H54 (cell line): ENCODE results near the gene BAD.
A peak's percentile ranks its signal among the peaks of the same experiment; 100 is the strongest.
"Not testable (repeated sequence)": the region's sequence is repeated elsewhere in the genome, so short reads cannot be mapped to it uniquely, and the experiment has no call there.

ENCODE experiments used
- DNase-seq: peaks from one replicate; pipeline ENCODE4 v3.0.0; 2011; ENCODE audit warnings: low spot score, mixed read lengths; ENCODE audit not compliant: insufficient read length
- FAIRE-seq: peaks from 3 replicates; lab custom pipeline; 2011; peaks lifted over from hg19 to GRCh38; lab: Jason Lieb, UNC
- POLR2A ChIP-seq: IDR thresholded peaks from 2 replicates; pipeline ENCODE4 v1.6.1; 2011; ENCODE audit warnings: low read depth, mild to moderate bottlenecking, low read length

BAD gene

DNA sequence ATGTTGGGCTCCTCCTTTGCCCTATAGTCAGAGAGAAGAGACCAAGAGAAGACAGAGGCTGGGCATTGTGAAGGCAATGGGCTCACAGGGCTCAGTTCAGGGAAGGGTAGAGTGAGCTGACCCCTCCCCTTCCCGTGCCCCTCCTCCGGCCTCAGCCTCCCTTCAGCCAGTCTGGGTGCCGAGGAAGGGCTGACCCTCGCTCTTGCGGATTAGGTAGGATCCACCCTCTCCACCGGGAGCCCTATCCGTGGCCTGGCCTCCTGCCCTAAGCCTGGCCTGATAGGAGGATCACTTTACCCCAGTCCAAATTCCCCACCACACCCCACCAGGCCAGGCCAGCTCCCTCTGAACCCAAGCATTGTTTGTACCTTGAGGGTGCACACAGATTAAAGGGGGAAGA lies 35.9 kb downstream of the BAD start:
- DNase-seq (no peak), FAIRE-seq (no peak)
- TF ChIP-seq POLR2A, result no peak

DNA sequence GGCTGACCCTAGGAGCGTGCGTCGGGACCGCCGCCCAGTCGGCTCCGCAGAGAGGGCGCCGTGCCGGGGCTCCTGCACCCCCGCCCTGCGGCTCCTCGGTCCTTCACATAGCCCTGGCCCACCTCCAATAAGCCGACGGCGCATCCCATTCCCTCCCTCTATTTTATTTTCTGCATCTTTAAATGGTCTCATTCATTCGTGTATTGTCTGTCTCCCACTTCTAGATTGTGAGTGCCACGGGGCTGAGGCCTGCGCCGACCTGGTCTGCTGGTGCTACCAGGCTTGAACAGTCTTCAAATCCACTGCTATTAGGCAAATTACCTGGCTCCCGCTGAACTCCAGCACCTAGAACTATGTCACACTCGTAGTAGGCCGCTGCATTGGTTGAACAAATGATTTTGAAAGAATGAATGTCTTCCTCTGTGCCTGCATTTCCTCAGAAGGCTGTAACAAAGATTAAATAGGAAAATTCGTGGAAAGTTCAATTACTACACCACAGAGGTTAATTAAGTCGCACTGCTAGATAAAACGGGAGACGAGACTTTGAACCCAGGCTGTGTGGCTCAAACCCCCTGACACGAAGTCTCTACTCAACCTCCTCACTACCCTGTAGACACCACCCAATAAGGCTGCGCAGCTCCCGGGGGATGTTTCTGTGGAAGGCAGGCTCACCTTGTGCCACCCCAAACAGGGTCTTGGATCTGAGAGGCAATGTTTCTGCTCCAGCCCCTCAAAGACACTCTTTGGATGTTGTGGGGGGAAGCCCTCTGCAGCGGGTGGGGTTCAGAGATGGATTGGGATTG lies 36.5 kb downstream of the BAD start:
- no peak for FAIRE-seq
- no peak for TF ChIP-seq POLR2A
- DNase-seq, result no peak

DNA sequence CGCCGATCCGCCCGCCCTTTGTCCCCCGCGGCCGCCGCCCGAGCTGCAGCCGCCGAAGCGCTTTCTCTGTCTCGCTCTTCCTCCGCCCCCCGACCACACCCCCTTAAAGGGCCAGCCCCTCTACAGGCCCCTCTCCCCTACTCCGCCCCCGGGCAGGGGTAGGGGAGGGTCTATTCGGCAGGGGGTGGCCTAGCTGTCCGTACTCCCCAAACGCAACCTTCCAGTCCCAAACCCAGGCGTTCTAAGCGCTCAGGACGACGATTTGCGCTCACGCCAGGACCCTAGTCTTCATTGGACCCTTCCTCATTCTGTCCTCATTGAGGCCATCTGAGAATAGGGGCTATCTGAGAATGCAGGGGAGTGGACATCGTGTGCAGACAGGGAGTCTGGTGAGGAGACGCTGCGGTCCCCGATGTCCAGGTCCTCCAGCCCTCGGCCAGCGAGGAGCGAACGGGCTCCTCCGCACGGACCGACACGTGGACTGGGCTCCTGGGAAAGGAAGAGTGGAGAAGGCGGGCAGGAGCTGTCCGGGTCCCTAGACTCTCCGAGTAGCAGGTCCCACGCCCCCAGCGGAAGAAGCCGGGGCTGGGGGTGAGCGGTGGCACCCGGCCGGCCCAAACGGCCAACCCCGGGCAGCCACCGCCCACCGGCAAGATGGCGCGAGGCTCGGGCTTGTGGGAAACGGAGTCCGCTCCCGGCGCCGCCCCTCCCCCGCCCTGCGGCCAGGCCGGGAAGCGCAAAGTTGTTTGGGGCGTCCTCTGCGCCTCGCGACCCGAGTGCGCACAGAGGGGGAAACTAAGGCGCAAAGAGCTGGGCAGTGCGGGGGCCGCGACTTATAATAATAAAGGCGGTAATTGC lies 37.4 kb downstream of the BAD start, which contains the start of gene PPP1R14B:
PPP1R14B (minus strand) TSS at position 73 of the 858 bp plus-strand sequence. CDS start 270 bp downstream, outside the sequence.
- TF ChIP-seq POLR2A, result no peak; the same call in 1 of the 2 replicates
- DNase-seq (no peak), FAIRE-seq (no peak)

DNA sequence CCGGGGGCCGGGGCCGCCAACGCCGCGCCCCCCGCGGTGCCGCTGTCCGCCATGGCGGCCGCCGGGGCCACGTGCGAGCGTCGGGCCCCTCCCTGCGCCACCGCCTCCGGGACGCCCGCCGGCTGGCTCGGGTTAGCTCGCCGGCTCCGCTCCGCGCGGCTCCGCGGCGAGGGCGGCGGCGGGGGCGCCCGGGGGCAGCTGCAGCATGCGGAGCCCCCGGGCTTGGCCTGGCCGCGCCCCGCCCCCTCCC lies 37.9 kb downstream of the BAD start:
- DNase-seq, FAIRE-seq: not testable (repeated sequence)

DNA sequence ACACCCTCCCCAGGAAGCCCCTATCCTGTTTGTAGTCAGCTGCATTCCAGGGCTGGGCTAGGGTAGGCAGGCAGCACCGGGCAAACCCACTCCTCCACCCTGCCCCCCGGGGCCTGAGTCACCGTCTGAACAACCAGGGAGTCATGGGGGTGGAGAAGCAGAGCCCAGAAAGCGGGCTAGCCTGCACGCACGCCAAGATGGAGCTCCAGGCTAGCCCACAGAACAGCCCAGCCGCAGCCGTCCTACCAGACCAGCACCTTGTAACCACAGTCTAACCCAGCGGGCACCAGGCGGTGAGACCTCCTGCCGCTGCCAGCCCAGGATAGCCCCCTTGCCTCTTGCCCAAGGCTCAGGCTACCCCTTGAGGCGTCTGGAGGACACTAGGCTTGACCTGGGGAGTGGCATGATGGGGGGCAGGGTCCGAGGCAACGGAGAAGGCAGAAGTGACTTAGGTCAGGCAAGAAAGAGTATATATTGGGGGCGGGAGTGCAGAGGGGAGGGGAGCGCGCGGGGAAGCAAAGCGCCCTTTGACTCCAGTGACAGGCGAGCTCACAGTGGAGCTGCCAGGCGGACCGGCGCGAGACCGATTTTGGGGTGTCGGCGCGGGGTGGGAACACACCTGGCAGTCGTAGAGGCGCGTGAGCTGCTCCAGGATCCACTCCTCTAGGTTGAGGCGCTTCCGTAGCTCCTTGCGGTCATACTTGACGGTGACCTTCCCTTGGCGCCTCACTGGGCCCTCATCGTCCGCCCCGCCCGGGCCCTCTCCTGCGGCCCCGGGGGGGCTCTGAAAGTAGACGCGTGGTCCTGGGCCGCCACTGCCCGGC lies 38.5 kb downstream of the BAD start:
- DNase-seq, result no peak
- FAIRE-seq, result no peak
- peak; percentile 94 for TF ChIP-seq POLR2A

DNA sequence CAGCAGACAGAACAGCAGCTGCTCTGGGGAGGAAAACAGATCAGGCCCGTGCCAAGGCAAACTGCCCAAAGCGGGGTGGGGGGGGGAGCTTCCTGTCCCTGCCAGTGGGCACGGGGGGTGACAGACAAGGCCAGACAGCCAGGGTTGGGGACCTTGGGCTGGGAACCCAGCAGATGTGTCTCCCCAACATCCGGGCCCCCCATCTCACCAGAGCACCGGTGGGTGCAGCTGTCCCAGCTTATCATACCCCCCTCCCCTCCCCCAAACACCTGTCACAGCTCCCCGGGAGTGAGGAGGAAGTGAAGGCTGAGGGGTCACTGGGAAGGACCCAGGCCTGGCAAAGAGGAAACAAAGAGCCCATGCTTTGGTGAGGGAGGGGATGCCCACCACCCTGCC lies 39.1 kb downstream of the BAD start:
- DNase-seq (no peak), FAIRE-seq (no peak)
- 0 out of 2 replicates have a peak, but pooled peaks have one; percentile 7 for TF ChIP-seq POLR2A

DNA sequence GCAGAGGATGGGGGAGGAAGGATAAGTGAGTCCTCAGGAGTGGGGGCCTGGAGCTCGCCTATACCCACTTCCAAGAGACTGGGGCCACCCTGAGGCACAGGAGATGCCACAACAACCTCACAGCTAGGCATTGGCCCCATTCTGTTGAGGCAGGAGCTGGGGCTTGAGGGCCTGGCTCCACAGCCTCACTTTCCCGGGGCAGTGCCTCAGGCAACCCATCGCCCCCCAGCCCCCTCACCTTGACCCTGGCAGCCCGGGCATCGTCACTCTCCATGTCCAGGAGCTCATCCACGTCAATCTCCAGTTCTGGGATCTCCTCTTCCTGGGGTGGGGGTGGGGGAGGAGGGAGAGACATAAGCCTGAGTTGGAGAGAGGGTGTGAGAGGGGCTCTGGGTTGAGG lies 39.5 kb downstream of the BAD start:
- no peak for TF ChIP-seq POLR2A
- FAIRE-seq, result no peak

DNA sequence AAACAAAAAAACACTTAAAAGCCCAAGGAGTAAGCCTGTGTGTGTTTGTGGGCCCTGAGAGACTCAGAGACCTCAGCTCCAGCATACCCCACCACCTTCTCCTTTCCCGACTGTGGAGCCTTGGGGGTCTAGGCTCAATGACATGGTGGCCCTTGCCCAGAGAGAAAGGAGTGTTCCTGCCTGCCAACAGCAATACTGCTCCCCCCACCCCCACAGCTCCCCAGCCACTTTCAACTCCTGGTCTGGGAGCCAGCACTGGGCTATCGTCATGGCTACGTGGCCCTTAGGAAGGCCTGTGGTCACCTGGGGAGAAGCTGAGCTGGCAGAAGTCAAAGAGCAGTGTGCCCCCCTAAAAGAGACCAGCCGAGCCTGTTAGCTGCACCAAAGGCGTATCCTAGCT lies 40.4 kb downstream of the BAD start:
- no peak for TF ChIP-seq POLR2A
- FAIRE-seq (no peak), DNase-seq (no peak)

More for the DNA sequence above, 39.5 kb downstream of the BAD start:
- DNase-seq, result no peak

DNA sequence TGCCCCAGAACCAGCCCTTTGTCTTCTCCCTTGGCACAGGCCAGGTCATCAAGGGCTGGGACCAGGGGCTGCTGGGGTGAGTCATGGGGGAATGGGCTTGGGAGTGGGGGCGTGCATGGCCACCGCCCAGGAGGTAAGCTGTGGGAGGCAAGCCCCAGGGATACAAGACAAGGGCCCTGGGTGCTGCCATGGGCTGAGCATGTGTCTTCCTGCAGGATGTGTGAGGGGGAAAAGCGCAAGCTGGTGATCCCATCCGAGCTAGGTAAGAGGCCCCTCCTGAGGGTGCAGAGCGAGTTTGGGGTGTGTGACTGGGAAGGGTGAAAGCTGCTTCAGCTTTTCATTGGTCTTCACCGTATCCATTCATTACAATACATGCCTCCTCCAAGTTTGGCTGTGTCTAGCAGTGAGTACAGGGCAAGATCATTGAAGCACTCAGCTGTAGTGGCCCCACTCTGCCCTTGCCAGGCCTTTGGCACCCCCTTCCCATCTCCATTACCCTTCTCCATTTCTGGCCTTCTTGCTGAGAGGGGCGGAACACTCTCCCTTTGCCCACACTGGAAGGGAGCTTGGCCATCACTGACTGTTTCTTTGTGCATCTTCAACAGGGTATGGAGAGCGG lies 41.1 kb downstream of the BAD start:
- TF ChIP-seq POLR2A, result no peak
- no peak for FAIRE-seq

DNA sequence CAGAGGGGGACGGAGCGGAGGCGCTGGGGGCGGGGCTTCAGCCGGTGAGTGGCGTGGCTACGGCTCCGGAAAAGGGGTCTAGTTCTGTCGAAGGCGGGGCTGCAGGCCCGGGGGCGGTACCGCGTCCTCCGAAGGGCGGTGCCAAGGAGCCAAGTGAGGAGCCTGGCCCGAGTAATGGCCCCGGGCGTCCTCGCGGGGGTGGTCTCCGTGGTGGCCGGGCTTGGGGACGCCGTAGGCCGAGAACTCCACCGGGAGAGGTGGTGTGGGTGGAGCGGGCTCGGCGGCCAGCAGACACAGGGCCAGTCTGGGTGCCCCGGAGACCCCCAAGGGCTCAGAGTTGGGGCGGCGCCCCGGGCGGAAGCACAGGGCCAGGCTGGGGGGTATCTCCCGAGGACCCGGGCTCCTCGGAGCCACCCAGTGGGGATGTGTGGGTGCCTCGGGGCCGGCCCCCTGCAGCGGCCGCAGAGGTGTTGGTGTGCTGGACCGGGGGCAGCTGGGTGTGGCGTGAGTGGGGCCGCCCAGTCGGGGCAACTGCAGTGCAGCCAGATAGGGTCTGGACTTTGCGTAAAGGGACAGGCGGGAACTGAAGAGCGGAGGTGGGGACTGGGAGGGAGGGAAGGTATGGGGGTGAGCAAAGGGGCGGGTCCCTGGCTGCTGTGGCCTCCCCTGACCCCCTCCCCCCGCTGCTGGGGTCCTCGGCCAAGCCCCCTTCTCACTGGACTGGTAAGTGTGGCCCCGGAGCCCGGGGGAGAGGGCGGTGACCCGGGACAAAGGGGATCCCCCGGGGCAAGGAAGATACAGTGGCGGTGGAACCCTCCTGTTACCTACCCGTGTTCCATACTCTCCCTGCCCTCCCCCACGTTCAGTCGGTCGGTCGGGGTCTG lies 42.7 kb downstream of the BAD start:
- FAIRE-seq, result no peak
- DNase-seq, result peak; percentile 88

More for the DNA sequence above, 41.1 kb downstream of the BAD start:
- DNase-seq, result no peak

DNA sequence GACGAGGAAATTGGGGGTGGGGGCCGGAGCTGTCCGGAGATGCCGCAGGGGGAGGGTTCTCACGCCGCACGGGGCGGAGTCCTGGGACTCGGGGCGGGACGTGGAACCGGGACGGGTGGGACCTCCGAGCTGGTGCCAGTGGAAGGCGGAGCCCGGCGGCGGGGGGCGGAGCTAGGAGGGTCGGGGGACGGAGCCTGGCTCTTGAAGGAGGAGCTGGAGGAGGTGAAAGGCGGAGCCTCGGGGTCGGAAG lies 43.3 kb downstream of the BAD start:
- DNase-seq, result peak; percentile 81
- FAIRE-seq, result no peak
- TF ChIP-seq POLR2A, result no peak

More for the DNA sequence above, 42.7 kb downstream of the BAD start:
- TF ChIP-seq POLR2A, result peak; percentile 81

DNA sequence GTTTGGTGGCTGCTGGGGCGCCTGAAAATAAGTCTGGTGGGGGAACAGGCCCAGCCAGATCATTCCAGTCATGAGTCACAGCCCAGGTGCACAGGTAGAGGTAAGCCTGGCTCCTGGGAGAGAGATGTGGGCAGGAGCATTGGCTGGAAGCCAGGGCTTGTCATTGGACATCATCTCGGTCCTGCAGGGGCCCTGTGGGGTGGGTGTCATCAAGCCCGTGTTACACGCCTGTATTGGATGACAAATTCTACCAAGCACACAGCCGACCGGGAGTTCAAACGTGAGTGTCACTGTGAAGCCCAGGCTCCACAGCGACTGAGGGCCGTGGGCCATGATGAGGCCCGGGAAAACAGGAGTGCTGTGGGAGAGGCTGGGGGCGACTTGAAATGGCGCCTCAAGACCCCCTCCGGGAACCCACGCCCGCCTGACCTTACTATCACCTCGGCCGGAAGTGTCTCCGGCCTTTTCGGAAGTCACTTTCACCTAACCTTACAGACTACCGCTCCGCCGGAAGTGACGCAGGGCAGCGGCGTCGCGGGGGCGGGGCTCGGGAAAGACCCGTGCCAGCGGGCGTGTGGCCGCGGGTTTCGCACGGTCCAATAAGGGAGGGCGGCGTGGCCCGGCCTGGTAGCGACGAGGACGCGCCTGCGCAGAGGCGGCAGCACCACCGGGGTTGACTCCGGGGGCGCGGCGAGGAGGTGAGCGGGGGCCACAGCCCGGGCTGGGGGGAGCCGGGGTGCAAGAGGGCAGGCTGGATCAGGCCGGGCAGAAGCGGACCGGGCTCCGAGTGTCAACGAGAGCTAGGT lies 43.8 kb downstream of the BAD start, which contains the start of gene FKBP2:
FKBP2 (plus strand) TSS at position 661 of the 806 bp plus-strand sequence. CDS start 1,293 bp downstream, outside the sequence.
- FAIRE-seq (no peak), DNase-seq (peak; percentile 96)
- TF ChIP-seq POLR2A, result peak; percentile 58
